PC-3 (cell line): ENCODE results near the gene TSPAN12.

ENCODE experiments used
- EZH2 ChIP-seq: fragments of 300-600 bp; sonication (generic); IDR thresholded peaks from one replicate; pipeline ENCODE4 v1.6.1; 2017; ENCODE audit warnings: antibody characterized with exemption, mild to moderate bottlenecking, low read length; ENCODE audit not compliant: unreplicated experiment
- EZH2phosphoT487 ChIP-seq: fragments of 300-600 bp; sonication (generic); IDR thresholded peaks from 2 replicates; pipeline ENCODE4 v1.6.1; 2018; ENCODE audit warnings: mild to moderate bottlenecking, antibody characterized with exemption, low read length, borderline replicate concordance
- TF ChIP-seq, protein P1 (sequence below): fragments of 300-600 bp; sonication (generic); conservative IDR thresholded peaks from 2 replicates; pipeline ENCODE4 v1.5.1; 2017; ENCODE audit warnings: antibody characterized with exemption, low read depth, mild to moderate bottlenecking, low read length

DNA sequence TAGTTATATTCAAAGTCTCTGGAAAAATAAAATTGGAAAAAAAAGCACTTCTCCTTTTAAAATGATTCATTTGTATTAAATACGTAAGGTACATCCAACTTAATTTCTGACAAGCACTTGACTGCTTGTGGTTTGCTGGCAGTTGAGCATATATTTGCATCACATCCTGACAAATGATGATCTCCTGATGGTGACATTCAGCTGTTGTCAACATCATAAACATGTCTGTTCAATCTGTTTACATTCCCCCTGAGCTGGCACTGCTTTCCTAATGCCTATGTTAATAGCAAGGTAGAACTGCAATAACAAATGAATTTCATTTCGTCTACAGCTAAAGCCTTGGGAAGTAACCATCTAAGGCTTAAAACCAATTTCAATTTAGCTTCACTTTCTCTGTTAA is 24.4 kb downstream of the TSPAN12 start:
- TF ChIP-seq, protein P1, sequence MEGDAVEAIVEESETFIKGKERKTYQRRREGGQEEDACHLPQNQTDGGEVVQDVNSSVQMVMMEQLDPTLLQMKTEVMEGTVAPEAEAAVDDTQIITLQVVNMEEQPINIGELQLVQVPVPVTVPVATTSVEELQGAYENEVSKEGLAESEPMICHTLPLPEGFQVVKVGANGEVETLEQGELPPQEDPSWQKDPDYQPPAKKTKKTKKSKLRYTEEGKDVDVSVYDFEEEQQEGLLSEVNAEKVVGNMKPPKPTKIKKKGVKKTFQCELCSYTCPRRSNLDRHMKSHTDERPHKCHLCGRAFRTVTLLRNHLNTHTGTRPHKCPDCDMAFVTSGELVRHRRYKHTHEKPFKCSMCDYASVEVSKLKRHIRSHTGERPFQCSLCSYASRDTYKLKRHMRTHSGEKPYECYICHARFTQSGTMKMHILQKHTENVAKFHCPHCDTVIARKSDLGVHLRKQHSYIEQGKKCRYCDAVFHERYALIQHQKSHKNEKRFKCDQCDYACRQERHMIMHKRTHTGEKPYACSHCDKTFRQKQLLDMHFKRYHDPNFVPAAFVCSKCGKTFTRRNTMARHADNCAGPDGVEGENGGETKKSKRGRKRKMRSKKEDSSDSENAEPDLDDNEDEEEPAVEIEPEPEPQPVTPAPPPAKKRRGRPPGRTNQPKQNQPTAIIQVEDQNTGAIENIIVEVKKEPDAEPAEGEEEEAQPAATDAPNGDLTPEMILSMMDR: no peak
- TF ChIP-seq EZH2phosphoT487 (no peak), EZH2 (no peak)
